ENCODE measurements around the gene SNTG2.

SNTG2 gene

DNA sequence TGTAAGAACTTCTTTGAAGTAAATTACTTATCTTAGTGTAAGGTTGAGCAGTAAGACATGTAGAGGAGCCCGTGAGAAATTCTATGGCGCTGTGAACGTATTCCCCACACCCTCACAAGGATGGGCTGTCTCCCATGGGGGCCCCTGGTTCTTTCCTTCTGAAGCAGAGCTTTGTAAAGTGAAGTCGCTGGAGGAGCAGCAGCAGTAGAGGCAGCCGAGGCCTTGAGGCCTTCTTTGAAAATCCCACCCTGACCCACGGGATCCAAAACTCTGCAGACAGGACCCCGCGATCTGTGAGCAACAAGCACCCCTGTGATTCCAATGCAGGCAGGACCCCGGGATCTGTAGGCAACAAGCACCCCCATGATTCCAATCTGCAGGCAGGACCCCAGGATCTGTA, 23.8 kb upstream of the SNTG2 start:
- no peak for DNase-seq

GRCh38 chr2:929011-929735, 21.5 kb upstream of the SNTG2 start:
- DNase-seq: no peak

DNA sequence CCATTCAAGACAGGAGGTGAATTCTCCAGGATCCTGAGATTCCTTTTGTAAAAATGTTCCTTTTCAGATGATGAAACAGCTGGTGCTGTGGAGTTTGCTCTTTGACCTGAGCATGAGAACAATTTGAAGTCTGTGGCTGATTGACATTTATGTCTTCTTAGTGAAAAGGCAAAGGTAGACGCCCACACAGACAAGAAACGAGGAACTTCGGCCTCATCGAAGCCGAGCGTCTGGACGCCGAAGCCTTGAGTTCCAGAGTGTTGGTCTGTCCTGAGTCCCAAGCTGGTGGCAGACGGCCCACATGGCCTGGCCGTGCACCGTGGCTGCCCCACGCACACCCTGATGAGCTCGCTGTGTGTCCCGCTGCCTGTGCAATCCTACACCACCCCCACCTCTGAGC, 20.7 kb upstream of the SNTG2 start:
- DNase-seq: no peak

- DNase-seq: no peak
These were observed 19.7 kb upstream of the SNTG2 start for GRCh38 chr2:930935-931334.

DNA sequence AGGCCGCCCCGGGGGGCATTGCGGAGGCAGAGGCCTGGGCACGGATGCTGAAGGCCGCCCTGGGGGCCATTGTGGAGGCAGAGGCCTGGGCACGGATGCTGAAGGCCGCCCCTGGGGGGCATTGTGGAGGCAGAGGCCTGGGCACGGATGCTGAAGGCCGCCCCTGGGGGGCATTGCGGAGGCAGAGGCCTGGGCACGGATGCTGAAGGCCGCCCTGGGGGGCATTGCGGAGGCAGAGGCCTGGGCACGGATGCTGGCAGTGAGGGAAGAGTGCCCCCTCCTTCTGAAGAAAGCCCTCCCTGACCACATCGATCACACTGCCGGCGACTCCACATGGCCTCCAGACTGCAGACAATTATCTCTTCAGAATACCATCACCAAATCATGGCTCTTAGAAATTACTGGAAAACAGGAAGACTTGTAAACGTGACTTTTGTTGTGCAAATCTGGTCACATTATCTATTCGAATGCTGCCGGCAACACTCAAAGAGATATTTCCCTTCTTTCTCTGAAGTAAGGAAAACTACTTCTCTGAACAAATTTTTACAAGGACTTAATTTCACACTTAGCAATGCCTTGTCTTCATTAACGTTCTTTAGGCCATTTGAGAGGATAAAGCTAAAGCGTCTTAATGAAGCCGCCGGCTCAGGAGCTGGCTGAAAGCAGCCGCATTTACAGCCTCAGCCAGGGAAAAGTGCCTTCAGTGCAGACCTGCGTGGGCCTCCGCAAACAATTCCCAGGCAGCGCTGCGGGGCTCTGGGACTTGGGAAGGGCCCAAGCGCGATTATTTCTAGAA, 18.1 kb upstream of the SNTG2 start:
- DNase-seq: no peak

DNA sequence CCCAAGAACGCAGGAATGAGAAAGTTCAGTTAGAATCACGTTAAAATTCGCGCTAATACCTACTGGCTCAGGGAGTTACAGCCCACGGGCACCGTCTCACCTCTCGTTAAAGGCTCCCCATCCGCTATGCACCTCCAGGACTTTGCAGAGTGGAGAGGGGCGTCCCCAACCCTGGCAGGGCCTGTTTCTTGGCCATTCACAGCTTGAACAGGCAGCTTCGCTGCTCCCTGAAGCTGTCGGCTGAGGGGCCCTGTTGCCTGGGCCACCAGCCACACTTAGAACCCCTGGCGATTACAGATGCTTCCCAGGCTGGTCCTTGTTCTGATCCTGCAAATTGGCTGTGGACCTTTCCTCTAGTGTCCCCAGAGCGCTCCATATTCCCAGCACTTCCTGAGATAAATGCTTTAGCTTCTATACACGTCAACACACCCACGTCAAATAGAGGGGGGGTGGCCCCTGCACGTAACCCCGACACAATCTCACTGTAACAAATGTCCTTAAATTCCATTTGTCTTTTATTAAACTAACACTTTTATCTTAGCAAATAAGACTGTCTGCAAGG, 16.8 kb upstream of the SNTG2 start:
- DNase-seq: no peak

DNA sequence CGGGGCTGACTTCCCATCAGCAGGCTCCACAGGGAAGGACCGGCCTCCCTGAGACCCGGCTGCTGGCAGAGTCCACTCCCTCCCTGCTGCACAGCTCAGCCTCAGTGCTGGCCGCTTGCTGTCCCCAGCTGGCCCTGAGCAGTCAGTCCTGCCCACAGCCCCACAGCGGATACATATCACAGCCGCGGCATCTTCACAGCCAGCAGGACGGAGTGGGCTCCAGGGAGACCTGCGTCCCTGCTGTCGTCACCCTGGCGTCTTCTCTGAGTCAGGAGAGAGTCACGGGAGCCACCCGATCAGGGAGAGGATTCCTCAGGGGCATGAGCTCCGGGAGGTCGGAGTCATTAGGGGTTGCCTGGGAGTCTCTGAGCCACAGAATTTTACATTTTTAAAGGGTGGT, 13.1 kb upstream of the SNTG2 start:
- peak; percentile 91 for DNase-seq

DNA sequence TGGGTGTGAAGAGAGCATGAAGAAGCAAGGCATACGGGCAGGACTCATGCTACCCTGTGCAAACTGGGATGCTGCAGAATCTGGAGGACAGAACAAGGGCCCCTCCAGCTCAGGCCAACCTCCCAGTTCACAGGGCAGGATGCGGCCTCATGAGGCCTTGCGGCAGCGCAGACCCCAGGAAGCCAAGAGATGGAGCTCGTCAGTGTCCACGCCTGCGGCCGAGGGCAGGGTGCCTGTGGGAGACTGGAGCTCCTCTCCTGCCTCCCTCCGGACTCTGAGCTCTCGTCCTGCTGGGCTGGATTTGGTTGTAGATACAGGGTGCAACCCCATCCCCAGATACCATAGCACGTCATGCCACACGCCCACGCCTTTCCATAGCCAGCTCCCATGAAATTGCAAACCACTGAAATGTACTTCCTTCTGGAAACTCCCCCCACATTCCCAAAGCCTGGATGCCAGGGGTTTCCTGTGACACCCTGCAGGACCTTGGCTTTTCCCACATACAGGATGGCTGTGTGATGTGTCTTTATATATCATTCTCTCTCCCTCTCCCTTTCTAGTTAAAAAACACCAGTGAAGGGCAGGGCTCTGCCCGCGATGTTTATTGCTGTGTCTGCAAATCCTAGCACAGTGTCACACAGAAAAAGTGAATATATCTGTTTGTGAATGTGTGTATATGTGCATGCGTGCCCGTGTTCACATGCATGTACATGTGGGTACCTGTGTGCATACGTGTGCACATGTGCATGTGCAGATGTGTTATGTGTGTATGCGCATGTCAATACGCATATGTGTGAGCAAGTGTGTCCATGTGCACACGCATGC, 12.3 kb upstream of the SNTG2 start:
- DNase-seq: peak; percentile 87

GRCh38 chr2:939936-940601, 10.6 kb upstream of the SNTG2 start:
- peak; percentile 93 for DNase-seq

GRCh38 chr2:941871-942270, 8.8 kb upstream of the SNTG2 start:
- DNase-seq: no peak

GRCh38 chr2:942775-943460, 7.7 kb upstream of the SNTG2 start:
- no peak for DNase-seq

DNA sequence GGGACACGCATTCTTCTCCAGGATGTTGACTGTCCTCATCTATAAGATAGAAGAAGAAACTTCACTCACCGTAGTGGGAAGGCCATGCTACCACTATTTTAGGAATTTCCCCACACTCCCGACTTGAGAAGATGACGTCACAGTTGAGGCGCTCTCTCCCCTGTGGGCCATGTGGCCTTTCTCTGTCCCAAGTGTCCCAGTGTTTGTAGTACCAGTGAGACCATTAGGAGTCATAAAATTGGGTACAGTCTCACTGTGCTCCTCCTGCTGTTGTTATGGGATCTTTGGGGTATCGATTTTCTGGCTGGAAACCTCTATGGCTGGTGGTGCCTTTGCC, 7.2 kb upstream of the SNTG2 start:
- no peak for DNase-seq

- no peak for DNase-seq
These were observed 6.8 kb upstream of the SNTG2 start for GRCh38 chr2:943821-944220.

- DNase-seq: no peak
These were observed 6.0 kb upstream of the SNTG2 start for GRCh38 chr2:944693-945092.

- DNase-seq: no peak
These were observed 5.5 kb upstream of the SNTG2 start for GRCh38 chr2:945104-945503.

GRCh38 chr2:946073-946948, 4.3 kb upstream of the SNTG2 start:
- DNase-seq: no peak

GRCh38 chr2:949384-950079, 1.1 kb upstream of the SNTG2 start:
- no peak for DNase-seq

- no peak for DNase-seq
These were observed 766 bp downstream of the SNTG2 start for GRCh38 chr2:951224-952006.

DNA sequence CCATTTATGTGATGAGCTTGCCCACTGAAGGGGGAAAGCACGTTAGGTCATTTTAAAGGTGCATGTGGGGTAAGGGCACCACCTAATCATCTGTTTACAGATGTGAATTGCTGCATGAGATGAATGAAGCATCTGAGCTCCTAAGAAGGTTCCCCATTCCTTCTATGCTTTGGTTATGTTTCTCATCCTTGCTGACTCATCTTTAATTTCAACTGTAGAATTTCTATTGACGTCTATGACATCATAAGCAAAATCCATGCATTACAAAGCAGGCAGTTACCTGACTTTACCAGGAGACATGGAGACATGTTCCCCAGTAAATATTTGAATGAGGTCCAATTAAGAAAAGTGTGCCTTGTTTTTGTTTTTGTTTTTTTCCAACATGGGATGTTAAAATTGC, 2.8 kb downstream of the SNTG2 start:
- no peak for DNase-seq

Measured in fibroblast of skin of back (primary cell).